ENCODE data around the gene MFF. TPM values are rescaled to one million over a fixed set of nuclear protein-coding genes. Genes with fewer than 3 reads are reported as not detected.

MFF gene
- total RNA-seq, 2 donors from 2014 or later: 86.9 to 141 TPM

DNA sequence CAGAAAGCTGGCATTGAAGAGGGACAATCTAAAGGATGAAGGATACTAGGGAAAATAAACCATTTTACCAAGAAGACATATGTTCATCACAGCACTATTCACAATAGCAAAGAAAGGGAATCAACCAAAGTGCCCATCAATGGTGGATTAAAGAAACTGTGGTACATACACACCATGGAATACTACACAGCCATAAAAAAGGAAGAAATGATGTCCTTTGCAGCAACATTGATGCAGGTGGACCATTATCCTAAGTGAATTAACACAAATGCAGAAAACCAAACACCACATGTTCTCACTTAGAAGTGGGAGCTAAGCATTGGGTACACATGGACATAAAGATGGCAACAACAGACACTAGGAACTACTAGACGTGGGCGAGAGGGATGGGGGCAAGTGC lies 7.2 kb upstream of the MFF start:
- ATAC-seq (no peak), DNase-seq (no peak)
- WGBS, 2 donors: 88 to 91% methylated on average over 2 of the region's 2 CpGs
- no peaks in the 10 kb centered on the region for H3K36me3 ChIP-seq (replicated peaks in 1 of 2; ENCODE audit: insufficient read depth in 1 of 2, low read depth in 2 of 2)
- no peak overlapping the region for H3K4me3 ChIP-seq
- TF ChIP-seq, protein P1, sequence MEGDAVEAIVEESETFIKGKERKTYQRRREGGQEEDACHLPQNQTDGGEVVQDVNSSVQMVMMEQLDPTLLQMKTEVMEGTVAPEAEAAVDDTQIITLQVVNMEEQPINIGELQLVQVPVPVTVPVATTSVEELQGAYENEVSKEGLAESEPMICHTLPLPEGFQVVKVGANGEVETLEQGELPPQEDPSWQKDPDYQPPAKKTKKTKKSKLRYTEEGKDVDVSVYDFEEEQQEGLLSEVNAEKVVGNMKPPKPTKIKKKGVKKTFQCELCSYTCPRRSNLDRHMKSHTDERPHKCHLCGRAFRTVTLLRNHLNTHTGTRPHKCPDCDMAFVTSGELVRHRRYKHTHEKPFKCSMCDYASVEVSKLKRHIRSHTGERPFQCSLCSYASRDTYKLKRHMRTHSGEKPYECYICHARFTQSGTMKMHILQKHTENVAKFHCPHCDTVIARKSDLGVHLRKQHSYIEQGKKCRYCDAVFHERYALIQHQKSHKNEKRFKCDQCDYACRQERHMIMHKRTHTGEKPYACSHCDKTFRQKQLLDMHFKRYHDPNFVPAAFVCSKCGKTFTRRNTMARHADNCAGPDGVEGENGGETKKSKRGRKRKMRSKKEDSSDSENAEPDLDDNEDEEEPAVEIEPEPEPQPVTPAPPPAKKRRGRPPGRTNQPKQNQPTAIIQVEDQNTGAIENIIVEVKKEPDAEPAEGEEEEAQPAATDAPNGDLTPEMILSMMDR (IDR thresholded peaks at IDR 0.05): no peak
- H3K27ac ChIP-seq: no peak overlapping the region
- no peaks in the 10 kb centered on the region for H3K4me1 ChIP-seq
- intact Hi-C loops (cut with DNase I): no loop called here
- H3K9me3 ChIP-seq: no peaks in the 10 kb centered on the region
- H3K27me3 ChIP-seq: no peaks in the 10 kb centered on the region

DNA sequence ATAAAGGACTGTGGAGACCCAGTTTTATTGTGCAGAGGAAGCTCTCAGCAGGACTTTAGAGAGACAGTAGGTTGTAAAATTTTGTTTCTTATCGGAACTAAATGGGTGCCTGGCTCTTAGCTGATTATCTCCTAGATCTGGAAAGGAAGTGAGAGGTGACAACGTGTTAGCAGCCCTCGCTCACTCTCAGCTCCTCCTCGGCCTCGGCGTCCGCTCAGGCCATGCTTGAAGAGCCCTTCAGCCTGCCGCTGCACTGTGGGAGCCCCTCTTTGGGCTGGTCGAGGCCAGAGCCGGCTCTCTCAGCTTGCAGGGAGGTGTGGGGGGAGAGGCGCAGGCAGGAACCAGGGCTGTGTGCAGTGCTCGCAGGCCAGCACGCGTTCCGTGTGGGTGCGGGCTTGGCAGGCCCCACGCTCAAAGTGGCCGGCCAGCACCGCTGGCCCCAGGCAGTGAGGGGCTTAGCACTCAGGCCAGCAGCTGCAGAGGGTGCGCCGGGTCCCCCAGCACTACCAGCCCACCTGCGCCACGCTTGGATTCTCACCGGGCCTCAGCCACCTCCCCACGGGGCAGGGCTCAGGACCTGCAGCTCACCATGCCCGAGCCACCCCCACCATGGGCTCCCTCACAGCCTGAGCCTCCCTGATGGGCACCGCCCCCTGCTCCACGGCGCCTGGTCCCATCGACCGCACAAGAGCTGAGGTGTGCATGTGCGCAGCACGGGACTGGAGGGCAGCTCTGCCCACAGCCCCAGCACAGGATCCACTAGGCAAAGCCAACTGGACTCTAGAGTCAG lies 4.6 kb upstream of the MFF start:
- 90 to 95% methylated on average over 9 to 25 of the region's 33 CpGs for WGBS, 2 donors
- no peak for DNase-seq
- TF ChIP-seq POLR2A (IDR thresholded peaks at IDR 0.05): no peak
- TF ChIP-seq, protein P1 (IDR thresholded peaks at IDR 0.05): no peak
- intact Hi-C loops (cut with DNase I): no loop called here
- no peak overlapping the region for H3K27ac ChIP-seq
- H3K4me3 ChIP-seq: no peak overlapping the region
- H3K27me3 ChIP-seq: no peaks in the 10 kb centered on the region
- peaks cover 8% of the 10 kb centered on the region for H3K4me1 ChIP-seq
- H3K36me3 ChIP-seq (replicated peaks in 1 of 2; ENCODE audit: insufficient read depth in 1 of 2, low read depth in 2 of 2): no peaks in the 10 kb centered on the region
- no peaks in the 10 kb centered on the region for H3K9me3 ChIP-seq
- ATAC-seq: no peak

DNA sequence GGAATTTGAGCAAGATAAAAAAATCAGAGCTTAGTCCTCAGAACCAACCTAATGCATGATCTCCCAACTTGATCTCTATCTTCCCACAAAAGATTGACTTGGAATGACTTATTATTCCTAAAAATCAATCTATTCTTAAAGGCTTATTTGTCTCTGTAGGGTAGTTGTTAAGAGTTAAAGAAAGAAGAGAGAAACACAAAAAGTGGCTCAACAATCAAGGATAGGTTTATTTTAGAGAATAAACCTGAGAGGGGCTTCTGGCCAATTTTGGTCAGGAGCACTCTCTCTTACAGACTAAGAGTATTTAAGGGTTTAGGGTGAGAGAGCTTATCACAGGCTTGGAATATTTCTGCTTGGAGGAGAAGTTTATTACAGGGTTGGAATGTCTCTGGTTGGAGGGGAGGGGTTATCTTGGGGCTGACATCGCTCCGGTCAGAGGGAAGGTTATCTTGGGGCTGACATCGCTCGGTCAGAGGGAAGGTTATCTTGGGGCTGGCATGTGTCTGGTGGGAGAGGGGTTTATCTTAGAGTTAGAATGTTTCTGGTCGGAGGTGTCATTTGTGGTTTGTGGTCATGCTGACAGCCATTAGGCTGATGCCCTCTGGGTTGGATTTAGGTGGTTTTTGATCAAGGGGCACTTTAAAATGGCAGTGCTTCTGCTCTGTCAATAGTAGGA lies 2.4 kb upstream of the MFF start:
- ATAC-seq: no peak
- WGBS, 2 donors: 87 to 93% methylated on average over 5 of the region's 5 CpGs
- no peaks in the 10 kb centered on the region for H3K9me3 ChIP-seq

DNA sequence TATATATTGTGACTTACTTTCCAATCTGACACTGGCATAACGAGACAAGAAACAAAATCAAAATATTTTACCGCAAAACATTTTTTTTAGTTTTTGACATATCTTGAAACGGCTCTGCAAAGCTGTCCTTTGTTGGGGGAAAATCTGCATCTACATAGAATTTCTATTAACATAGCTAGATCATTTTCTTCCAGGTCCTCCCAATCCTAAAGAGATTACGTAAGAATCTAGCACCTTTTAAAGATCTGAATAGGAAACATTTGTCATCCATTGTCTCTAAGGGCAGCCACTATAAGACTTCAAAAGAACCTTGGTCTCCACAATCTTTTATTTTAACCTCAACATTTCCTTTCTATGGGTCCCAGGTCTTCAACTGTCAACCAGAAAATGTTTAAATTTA lies 1.2 kb upstream of the MFF start:
- Histone ChIP-seq H3K4me1 (peaks cover 17% of the 10 kb centered on the region), H3K4me3 (no peak overlapping the region), H3K9me3 (no peaks in the 10 kb centered on the region), H3K36me3 (replicated peaks in 1 of 2; ENCODE audit: insufficient read depth in 1 of 2, low read depth in 2 of 2) (no peaks in the 10 kb centered on the region), H3K27ac (no peak overlapping the region), H3K27me3 (no peaks in the 10 kb centered on the region)
- no peak for TF ChIP-seq POLR2A (IDR thresholded peaks at IDR 0.05)
- TF ChIP-seq, protein P1 (IDR thresholded peaks at IDR 0.05): no peak
- DNase-seq (no peak), ATAC-seq (no peak)
- 95 to 97% methylated on average over 4 of the region's 4 CpGs for WGBS, 2 donors
- intact Hi-C loops (cut with DNase I): no loop called here

More for the DNA sequence above, 2.4 kb upstream of the MFF start:
- intact Hi-C loops (cut with DNase I): no loop called here
- Histone ChIP-seq H3K27ac (no peak overlapping the region), H3K27me3 (no peaks in the 10 kb centered on the region), H3K4me1 (peaks cover 17% of the 10 kb centered on the region), H3K36me3 (replicated peaks in 1 of 2; ENCODE audit: insufficient read depth in 1 of 2, low read depth in 2 of 2) (no peaks in the 10 kb centered on the region), H3K4me3 (no peak overlapping the region)
- no peak for DNase-seq
- no peak for TF ChIP-seq POLR2A (IDR thresholded peaks at IDR 0.05)
- TF ChIP-seq, protein P1 (IDR thresholded peaks at IDR 0.05): no peak

All from body of pancreas (tissue), 4 donors.